ENCODE measurements around the gene ETFRF1.

The ETFRF1 gene

DNA sequence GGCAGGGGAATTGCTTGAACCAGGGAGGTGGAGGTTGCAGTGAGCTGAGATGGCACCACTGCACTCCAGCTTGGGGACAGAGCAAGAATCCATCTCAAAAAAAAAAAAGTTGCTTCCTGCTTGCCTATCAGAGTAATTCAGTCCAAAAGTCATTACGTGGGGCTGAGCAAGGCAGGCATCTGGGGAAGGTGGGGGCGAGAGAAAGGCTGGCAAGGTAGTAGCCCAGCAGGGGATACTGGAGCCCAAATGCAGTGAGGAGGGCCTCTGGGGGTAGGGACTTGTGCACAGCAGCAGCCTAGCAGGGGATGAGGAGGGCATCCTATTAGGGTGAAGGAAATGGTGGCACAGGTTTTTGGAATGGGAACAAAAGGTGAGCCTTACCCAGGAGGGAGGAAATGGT lies 7.1 kb downstream of the ETFRF1 start:
- no peak for TF ChIP-seq Cebpa-rat (IDR thresholded peaks at IDR 0.05)
- Histone ChIP-seq H3K4me1 (peaks cover 0 to 12% (median 9%) of the 10 kb centered on the region in 10 experiments; a peak in 12 of 20 replicates), H3K36me3 (peaks cover 14 to 72% (median 38%) of the 10 kb centered on the region in 11 experiments), H3K27ac (no peak overlapping the region), H3K4me3 (no peak overlapping the region), H4K20me1 (peaks cover 0 to 21% (median 0%) of the 10 kb centered on the region in 11 experiments; a peak in 5 of 22 replicates), H3K9ac (no peak overlapping the region), H3K4me2 (no peak overlapping the region), H3K9me3 (replicated peaks in 1 of 11) (no peaks in the 10 kb centered on the region), H3K27me3 (no peaks in the 10 kb centered on the region)

GRCh38 chr12:25207411-25207810 lies 12.4 kb downstream of the ETFRF1 start:
- no peaks in the 10 kb centered on the region for H3K9me3 ChIP-seq (replicated peaks in 1 of 11)
- no peak overlapping the region for H3K9ac ChIP-seq
- H4K20me1 ChIP-seq: peaks cover 0 to 30% (median 6%) of the 10 kb centered on the region in 11 experiments; a peak in 7 of 22 replicates
- peaks cover 45 to 92% (median 64%) of the 10 kb centered on the region in 11 experiments for H3K36me3 ChIP-seq
- no peak overlapping the region for H3K4me3 ChIP-seq
- TF ChIP-seq Cebpa-rat (IDR thresholded peaks at IDR 0.05): no peak
- H3K27me3 ChIP-seq: no peaks in the 10 kb centered on the region
- no peaks in the 10 kb centered on the region for H3K4me1 ChIP-seq
- H3K27ac ChIP-seq: no peak overlapping the region
- no peak overlapping the region for H3K4me2 ChIP-seq

- Histone ChIP-seq H3K4me2 (no peak overlapping the region), H3K27me3 (no peaks in the 10 kb centered on the region), H3K9me3 (replicated peaks in 1 of 11) (no peaks in the 10 kb centered on the region), H3K9ac (no peak overlapping the region), H3K36me3 (peaks cover 46 to 91% (median 66%) of the 10 kb centered on the region in 11 experiments), H3K4me1 (no peaks in the 10 kb centered on the region), H3K27ac (no peak overlapping the region), H3K4me3 (no peak overlapping the region), H4K20me1 (peaks cover 0 to 29% (median 6%) of the 10 kb centered on the region in 11 experiments; a peak in 7 of 22 replicates)
- TF ChIP-seq Cebpa-rat (IDR thresholded peaks at IDR 0.05): no peak
Observed at GRCh38 chr12:25207846-25208245, 12.8 kb downstream of the ETFRF1 start.

DNA sequence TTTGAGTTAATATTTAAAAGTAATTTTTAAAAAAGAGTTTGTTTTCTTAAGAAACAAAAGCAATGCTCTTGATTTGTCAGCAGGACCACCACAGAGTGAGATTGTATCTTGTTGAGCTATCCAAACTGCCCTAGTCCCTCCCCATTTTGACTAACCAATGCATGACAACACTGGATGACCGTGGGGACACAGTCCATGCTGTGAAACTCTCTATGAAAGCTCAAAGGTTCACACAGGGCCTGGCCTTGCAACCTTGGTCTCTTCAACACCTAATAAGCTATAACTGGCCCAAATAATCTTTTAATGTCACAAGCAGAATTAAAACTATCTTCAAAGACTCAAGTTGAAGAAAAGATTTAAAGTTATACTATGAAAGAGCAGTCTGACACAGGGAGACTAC lies 13.5 kb downstream of the ETFRF1 start:
- Histone ChIP-seq H3K27me3 (no peaks in the 10 kb centered on the region), H3K4me3 (no peak overlapping the region), H4K20me1 (peaks cover 0 to 26% (median 4%) of the 10 kb centered on the region in 11 experiments; a peak in 5 of 22 replicates), H3K4me2 (no peak overlapping the region), H3K4me1 (no peaks in the 10 kb centered on the region), H3K9me3 (replicated peaks in 1 of 11) (no peaks in the 10 kb centered on the region), H3K9ac (no peak overlapping the region), H3K27ac (no peak overlapping the region), H3K36me3 (peaks cover 40 to 86% (median 61%) of the 10 kb centered on the region in 11 experiments)
- TF ChIP-seq Cebpa-rat (IDR thresholded peaks at IDR 0.05): no peak

GRCh38 chr12:25213338-25213737 lies 18.3 kb downstream of the ETFRF1 start:
- Histone ChIP-seq H3K36me3 (peaks cover 24 to 82% (median 48%) of the 10 kb centered on the region in 11 experiments), H3K4me2 (no peak overlapping the region), H3K4me3 (no peak overlapping the region), H3K27ac (no peak overlapping the region), H3K9me3 (replicated peaks in 1 of 11) (no peaks in the 10 kb centered on the region), H3K9ac (no peak overlapping the region), H3K27me3 (no peaks in the 10 kb centered on the region), H4K20me1 (peaks cover 0 to 55% (median 8%) of the 10 kb centered on the region in 11 experiments; a peak in 9 of 22 replicates), H3K4me1 (no peaks in the 10 kb centered on the region)
- no peak for TF ChIP-seq Cebpa-rat (IDR thresholded peaks at IDR 0.05)

- Histone ChIP-seq H3K9me3 (replicated peaks in 1 of 11) (peaks cover 0 to 5% (median 0%) of the 10 kb centered on the region in 11 experiments; a peak in 1 of 22 replicates), H3K27ac (no peak overlapping the region), H4K20me1 (peaks cover 4 to 97% (median 26%) of the 10 kb centered on the region in 11 experiments; a peak in 18 of 22 replicates), H3K27me3 (no peaks in the 10 kb centered on the region), H3K4me3 (no peak overlapping the region), H3K4me1 (peaks cover 0 to 5% (median 0%) of the 10 kb centered on the region in 10 experiments; a peak in 2 of 20 replicates), H3K36me3 (peaks cover 65 to 95% (median 80%) of the 10 kb centered on the region in 11 experiments), H3K9ac (no peak overlapping the region), H3K4me2 (no peak overlapping the region)
- TF ChIP-seq Cebpa-rat (IDR thresholded peaks at IDR 0.05): no peak
Observed at GRCh38 chr12:25236190-25236589, 41.2 kb downstream of the ETFRF1 start.

DNA sequence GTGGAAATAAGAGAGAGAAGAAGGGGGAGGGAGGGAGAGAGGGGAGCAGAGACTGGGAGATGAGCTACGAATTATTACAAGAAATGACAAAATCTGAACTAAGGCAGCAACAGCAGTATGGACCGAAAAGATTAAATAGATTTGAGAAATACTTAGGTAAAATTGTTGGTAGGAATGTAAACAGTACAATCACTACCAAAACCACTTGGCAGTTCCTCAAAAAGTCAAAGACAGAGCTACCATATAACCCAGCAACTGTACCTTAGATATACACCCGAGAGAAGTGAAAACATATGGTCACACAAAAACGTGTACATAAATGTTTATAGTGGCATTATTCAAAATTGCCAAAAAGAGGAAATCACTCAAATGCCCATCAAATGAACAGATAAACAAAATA lies 41.6 kb downstream of the ETFRF1 start:
- Histone ChIP-seq H3K4me3 (no peak overlapping the region), H3K4me2 (no peak overlapping the region), H3K27ac (no peak overlapping the region), H3K9me3 (replicated peaks in 1 of 11) (peaks cover 0 to 5% (median 0%) of the 10 kb centered on the region in 11 experiments; a peak in 1 of 22 replicates), H3K9ac (no peak overlapping the region), H3K4me1 (peaks cover 0 to 9% (median 3%) of the 10 kb centered on the region in 10 experiments; a peak in 14 of 20 replicates), H4K20me1 (peaks cover 7 to 97% (median 28%) of the 10 kb centered on the region in 11 experiments; a peak in 20 of 22 replicates), H3K36me3 (peaks cover 61 to 93% (median 75%) of the 10 kb centered on the region in 11 experiments), H3K27me3 (no peaks in the 10 kb centered on the region)
- TF ChIP-seq Cebpa-rat (IDR thresholded peaks at IDR 0.05): no peak

DNA sequence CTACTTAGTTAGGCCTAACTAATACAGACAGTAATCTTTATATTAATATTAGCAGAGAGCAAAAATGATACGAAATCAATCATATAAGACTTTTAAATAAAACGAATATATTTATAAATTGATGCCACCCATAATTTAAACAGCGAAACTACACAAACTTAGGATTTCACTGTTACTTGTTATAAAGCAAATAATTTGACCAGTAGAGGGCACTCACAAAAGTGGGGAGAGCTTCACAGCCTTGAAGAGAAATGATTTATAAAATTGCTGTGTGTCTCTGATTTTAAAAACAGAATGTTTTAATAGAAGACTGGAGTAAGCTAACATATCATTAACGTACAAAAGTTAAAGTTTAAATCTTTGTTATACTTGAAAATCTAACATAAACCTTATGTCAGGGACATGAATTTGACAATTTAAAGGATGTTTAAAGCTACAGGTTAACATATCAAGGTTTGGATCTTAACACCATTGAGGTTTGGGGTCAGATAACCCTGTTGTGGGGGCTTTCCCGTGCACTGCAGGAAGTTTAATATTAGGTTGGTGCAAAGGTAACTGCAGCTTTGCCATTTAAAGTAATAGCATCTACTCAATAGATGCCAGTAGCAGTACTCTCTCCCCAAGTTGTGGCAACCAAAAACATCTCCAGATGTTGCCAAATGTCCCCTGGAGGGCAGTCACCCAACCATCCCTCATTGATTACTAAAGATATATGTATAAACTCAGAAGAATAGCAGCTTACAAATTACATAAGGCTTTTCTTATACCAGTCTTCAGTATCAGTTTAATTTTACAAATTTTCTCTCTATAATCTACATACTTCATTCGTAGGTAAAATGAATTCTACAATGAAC lies 46.4 kb downstream of the ETFRF1 start:
- Histone ChIP-seq H3K27ac (peak overlapping the region in 5 of 11 experiments; percentile 11 to 57 (median 24); a peak in 7 of 22 replicates), H4K20me1 (peaks cover 8 to 100% (median 34%) of the 10 kb centered on the region in 11 experiments; a peak in 18 of 22 replicates), H3K36me3 (peaks cover 38 to 95% (median 78%) of the 10 kb centered on the region in 11 experiments), H3K4me2 (peak overlapping the region in 6 of 11 experiments; percentile 26 to 43 (median 38); a peak in 6 of 22 replicates), H3K9me3 (replicated peaks in 1 of 11) (peaks cover 0 to 10% (median 0%) of the 10 kb centered on the region in 11 experiments; a peak in 7 of 22 replicates), H3K9ac (peak overlapping the region in 3 of 11 experiments; percentile 5 to 42 (median 23); a peak in 2 of 22 replicates), H3K4me1 (peaks cover 0 to 12% (median 5%) of the 10 kb centered on the region in 10 experiments; a peak in 15 of 20 replicates), H3K27me3 (no peaks in the 10 kb centered on the region), H3K4me3 (no peak overlapping the region)
- no peak for TF ChIP-seq Cebpa-rat (IDR thresholded peaks at IDR 0.05)
